ENCODE data around the gene KNG1.

KNG1 gene

GRCh38 chr3:186779204-186779603 lies 62.0 kb downstream of the KNG1 start:
- DNase-seq (ENCODE audit: low read depth), result no peak

DNA sequence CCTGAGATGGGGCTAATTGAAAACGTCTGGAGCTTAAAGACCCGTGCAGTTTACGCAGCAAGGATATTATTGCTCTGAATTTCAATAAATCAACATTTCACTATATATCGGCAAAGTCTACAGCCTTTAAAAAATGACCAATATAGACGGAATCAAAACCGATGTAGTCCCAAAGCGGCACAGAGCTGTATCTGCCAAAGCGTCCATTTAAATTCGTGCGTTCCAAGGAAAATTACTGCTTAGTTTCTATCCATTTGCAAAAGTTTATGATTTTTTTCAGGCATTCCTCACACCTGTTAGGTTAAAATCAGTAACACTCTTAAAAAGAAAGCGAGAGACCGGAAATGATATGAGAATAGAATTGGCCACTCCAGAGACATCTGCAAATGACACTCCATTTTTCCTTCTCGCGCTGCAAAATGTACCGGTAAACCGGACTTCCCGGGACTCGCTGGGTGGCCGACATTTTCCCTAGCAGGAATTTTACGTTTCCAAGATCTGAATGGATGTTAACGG lies 65.4 kb downstream of the KNG1 start:
- no peak for DNase-seq (ENCODE audit: low read depth)

DNA sequence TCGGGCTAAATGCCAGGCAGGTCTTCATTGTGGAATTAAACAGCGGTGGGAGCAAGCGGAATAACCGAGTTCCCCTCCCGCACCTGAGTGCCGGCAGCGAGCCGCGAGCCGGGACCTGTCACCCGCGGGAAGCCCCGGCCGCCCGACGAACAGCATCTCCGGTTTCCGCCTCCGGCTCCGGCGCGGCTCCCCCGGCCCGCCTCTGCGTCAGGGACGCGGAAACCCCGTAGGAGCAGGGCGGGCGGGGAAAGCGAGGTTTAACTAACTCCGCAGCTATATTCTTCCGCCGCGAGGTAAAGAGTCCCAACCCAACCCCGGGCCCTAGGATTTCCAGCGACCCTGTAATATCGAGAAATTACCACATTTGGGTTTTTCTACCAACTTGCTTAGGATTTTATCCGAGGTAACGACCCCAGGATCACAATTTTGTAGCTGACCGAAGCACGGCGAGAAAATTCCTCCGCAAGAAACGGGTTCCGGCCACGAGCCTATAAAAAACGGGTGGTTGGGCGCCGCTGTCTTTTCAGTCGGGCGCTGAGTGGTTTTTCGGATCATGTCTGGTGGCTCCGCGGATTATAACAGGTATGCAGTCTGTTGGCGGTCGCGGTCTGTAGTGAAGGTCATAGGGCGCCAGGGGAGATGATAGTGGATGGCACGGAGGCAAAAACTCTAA lies 66.0 kb downstream of the KNG1 start, which contains the start of gene EIF4A2:
EIF4A2 (plus strand) TSS at position 520 of the 673 bp plus-strand sequence; CDS start at position 554, 34 bp downstream.
- peak; percentile 87 for DNase-seq (ENCODE audit: low read depth)

DNA sequence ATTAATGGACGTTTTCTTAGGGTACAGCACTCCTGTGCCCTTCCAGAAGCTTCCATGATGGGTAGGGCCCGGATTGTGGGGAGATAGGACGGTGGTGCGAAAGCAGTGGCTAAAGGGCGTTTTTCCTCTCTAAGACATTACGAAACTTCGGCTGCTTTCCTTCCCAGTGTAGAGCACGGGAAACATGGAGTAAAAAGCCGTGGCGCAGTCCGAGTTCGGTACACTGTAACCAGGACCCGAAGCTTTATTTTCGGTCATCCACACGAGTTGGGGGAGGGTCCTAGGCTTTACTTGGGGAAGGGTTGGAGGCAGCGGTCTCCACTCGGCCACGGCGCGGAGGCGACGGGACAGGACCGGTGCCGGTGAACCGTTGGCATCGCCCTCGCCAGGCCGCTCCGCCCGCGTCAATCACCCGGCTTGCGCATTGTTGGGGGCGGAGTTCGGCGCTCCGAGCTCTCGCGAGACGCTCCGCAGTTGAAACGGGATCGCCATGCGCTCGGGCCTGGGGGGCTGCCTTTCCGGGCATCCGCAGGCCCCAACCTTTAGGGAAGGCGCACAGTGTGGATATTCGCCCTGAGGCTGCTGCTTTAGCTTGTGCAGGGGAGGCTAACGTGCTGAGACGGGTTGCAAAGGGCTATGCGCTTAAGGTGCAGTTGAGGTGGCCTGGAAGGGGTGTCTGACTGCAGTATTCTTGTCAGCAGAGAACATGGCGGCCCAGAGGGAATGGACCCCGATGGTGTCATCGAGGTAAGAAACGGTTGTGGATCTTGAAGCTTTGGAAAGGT lies 66.8 kb downstream of the KNG1 start:
- peak; percentile 72 for DNase-seq (ENCODE audit: low read depth)

DNA sequence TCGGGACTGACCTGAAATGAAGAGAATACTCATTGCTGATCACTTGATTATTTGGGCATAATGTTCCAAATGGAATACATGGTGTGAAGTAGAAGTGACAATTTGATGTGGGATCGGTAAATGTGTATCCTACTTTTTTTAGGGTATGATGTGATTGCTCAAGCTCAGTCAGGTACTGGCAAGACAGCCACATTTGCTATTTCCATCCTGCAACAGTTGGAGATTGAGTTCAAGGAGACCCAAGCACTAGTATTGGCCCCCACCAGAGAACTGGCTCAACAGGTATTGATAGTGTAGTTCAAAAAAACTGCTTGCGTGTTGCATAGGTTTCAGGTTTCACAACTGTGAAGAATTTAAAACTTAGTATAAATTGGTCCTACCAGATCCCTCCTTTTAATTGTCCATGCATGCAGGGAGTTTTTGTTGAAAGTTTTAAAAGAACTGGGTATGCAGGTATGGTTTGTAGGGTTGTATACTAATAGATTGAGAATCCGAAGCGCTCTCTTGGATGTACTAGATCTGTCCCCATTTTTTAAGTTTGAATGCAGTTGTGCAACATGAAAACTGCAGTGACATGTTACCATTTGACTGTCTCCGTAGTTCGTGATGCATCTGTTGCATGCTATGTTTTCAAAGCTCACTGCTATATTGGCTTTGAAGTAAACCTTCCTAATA lies 67.8 kb downstream of the KNG1 start:
- no peak for DNase-seq (ENCODE audit: low read depth)

DNA sequence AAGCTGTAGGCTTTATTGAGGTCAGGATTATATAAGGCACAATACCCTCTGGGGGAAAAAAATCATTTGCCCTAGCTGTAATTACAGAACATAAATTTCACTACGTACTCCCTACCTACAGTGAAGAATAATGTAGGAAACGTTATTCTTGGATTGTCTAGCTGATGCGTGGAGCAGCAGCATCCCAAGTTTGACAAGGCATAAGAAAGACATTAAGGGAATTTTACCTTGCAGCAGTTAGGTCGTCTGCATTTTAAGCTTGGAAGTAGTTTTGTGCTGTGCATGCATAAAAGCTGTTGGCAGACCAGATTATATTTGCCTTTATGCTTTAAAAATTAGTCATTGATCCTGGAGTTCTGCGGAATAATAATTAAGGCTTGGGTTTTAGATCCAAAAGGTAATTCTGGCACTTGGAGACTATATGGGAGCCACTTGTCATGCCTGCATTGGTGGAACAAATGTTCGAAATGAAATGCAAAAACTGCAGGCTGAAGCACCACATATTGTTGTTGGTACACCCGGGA lies 68.4 kb downstream of the KNG1 start:
- no peak for DNase-seq (ENCODE audit: low read depth)

- DNase-seq (ENCODE audit: low read depth), result no peak
Observed at GRCh38 chr3:186786922-186787321, 69.8 kb downstream of the KNG1 start.

DNA sequence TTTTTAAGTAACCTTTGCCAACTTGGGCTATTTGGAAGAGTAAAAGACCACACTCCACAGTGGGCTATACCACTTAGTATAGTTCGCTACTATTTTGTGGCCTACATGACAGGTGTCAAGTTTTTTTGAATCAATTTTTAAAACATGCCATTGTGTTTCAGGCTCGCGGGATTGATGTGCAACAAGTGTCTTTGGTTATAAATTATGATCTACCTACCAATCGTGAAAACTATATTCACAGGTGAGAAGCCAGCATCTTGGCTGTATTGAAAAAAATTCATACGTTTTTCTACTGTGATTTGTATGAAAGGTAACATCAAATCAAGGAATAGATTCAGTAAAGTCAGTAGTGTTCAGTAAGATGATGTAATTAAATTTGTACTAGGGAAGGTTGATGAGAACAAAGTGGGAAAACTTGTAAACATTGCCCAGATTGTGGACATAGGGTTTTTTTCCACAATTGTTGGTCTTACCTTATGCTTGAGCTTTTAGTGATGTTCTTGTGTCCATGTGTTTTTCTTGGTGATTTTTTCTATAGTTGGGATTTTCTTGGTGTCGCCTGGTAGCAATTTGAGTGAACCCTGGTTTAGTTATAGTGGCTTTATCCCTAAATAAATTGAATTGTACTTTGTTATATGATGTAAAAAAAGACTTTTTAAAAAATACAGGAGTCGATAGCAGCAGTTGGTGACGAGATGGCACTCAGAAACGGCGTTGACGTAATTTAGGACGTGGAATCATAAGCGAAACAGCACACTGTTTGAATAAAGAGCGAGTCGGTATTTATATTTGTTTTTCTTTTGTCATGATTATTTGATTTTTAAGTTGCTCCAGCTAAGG lies 70.7 kb downstream of the KNG1 start:
- no peak for DNase-seq (ENCODE audit: low read depth)

DNA sequence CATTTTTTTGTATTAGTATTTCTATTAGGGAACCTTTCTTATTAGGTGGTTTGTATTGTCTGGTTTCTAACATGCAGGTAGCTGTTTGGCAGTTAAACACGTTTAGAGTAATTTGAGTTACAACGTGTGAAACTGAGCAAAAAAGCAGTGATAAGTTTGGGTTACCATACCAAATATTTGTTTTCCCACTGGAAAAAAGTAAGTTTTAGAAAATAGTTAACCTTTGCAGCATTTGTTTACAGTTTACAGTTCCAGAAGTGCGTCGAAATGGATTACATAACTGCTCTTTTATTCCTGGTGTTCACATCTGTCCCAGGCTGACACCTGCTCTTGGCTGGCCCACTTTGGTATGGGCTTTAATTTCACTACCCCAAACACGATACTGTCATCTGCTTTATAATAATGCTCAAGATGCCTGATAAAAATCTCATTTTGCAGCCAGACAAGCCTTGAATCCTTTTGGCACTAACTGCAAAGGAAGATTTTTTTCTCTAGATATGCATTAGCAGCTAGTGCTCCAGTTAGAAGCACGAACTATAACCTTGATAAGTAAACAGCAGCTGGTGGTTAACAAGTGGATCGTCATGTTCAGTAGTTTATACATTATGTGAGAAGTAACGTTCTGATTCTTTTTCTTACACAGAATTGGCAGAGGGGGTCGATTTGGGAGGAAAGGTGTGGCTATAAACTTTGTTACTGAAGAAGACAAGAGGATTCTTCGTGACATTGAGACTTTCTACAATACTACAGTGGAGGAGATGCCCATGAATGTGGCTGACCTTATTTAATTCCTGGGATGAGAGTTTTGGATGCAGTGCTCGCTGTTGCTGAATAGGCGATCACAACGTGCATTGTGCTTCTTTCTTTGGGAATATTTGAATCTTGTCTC lies 71.6 kb downstream of the KNG1 start:
- DNase-seq (ENCODE audit: low read depth), result no peak

- DNase-seq (ENCODE audit: low read depth), result no peak
Observed at GRCh38 chr3:186789554-186790260, 72.5 kb downstream of the KNG1 start.

DNA sequence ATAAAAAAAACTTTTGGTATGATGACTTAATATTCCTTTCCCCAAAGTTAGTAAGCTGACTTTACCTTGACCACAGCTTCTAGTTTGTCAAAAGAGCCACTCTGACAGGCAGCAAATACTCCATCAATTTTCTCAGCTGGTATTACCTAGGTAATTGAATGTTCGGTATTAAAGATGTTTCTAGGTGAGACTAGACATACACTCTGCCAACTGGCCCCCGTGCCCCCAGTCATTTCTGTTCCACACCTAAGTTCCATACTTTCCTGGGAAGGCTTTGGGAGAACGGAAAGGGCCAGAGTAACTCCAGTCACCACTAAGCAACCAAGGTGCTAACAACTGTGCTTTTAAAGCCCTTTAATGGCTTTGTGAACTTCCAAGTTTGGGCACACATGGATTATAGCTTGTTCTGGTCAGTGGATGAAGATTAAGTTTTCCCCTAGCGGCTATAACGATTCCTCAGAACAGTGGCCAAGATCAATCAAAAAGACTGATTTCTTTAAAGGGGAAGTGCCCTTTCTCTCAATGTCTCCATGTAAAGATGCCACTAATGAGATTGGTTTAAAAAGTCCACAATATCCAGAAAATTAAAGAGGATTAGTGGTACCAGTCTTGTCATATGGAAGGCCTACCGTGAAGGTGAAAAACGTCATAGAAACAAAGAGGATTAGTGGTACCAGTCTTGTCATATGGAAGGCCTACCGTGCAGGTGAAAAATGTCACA lies 73.3 kb downstream of the KNG1 start:
- DNase-seq (ENCODE audit: low read depth), result no peak

Data from activated T-cell treated with anti-CD3 and anti-CD28 coated beads for 1 hour (primary cell).